Peyer's patch (tissue), 4 donors: Measurements from ENCODE around the gene ARHGAP22. TPM values are rescaled to one million over a fixed set of nuclear protein-coding genes. Genes with fewer than 3 reads are reported as not detected.

Experiments
- DNase-seq, 3 donors: peaks; one replicate each; pipeline ENCODE4 v3.0.0-alpha.2; 2017 to 2019
- H3K27ac ChIP-seq, 4 donors: fragments of 200-600 bp; sonication (generic); one replicate each; pipeline ENCODE4 v1.5.1; 2016 to 2019
- H3K27me3 ChIP-seq, 2 donors: fragments of 200-600 bp; sonication (generic); one replicate each; pipeline ENCODE4 v1.5.1; 2019
- H3K36me3 ChIP-seq, 3 donors: fragments of 200-600 bp; sonication (generic); one replicate each; pipeline ENCODE4 v1.5.1; 2016 to 2019
- H3K4me1 ChIP-seq, 4 donors: fragments of 200-600 bp; sonication (generic); one replicate each; pipeline ENCODE4 v1.5.1; 2016 to 2019
- H3K4me3 ChIP-seq, 4 donors: fragments of 200-600 bp; sonication (generic); 1 replicate in 3 of 4; 2 replicates in 1 of 4; pipeline ENCODE4 v1.5.1; 2016 to 2019; ENCODE audit warnings: mild to moderate bottlenecking in 1 of 4
- H3K9me3 ChIP-seq, 4 donors: fragments of 200-600 bp; sonication (generic); one replicate each; pipeline ENCODE4 v1.5.1; 2016 to 2019; ENCODE audit warnings: mild to moderate bottlenecking in 1 of 4
- POLR2A ChIP-seq, 2 donors: fragments of 450-650 bp; IDR thresholded peaks; one replicate each; pipeline ENCODE4 v1.5.1; 2017; ENCODE audit warnings: antibody characterized with exemption in 2 of 2, mild to moderate bottlenecking in 2 of 2, moderate library complexity in 2 of 2
- total RNA-seq, 4 donors: library from RNA; depleted of rRNA; stranded (reverse); fragments of >200 nt; gene quantifications; one replicate each; pipeline ENCODE4 v1.1.0, GENCODE V29; 2016
- TF ChIP-seq, protein P1 (sequence below), 6 experiments: fragments of 450-650 bp in 4 of 6; fragments of 200-600 bp in 2 of 6; sonication (generic) in 1 of 6; IDR thresholded peaks; one replicate each; pipeline ENCODE4 v1.5.1; 2017 to 2019; ENCODE audit warnings: antibody characterized with exemption in 6 of 6, mild to moderate bottlenecking in 3 of 6, moderate library complexity in 1 of 6

The ARHGAP22 gene
- total RNA-seq, 4 donors from 2014 or later = 1.9 to 10.7 (median 8.3) TPM; not detected in 1

DNA sequence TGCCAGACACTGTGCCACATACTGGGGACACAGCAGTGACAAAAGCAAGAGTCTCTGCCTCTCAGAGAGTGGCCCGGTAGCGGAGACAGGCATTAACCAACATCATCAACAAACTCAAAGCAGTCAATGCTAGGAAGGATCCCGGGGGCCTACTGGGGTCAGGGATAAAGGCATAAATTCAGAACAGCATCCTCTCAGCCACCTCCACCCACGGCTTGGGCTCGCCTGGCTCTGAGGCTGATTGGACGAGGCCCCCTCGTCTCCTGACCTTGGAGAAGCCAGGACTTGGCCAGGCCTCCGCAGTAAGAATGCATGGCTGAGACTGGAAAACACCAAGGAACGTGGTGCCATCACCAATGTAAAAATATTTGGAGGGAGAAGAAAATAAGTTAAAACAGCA lies 102.1 kb downstream of the ARHGAP22 start:
- H3K4me3 ChIP-seq = no peak overlapping the region
- H3K36me3 ChIP-seq = no peaks in the 10 kb centered on the region
- H3K9me3 ChIP-seq = no peaks in the 10 kb centered on the region
- H3K27me3 ChIP-seq = no peaks in the 10 kb centered on the region
- no peak for TF ChIP-seq POLR2A (IDR thresholded peaks at IDR 0.05)
- TF ChIP-seq, protein P1, sequence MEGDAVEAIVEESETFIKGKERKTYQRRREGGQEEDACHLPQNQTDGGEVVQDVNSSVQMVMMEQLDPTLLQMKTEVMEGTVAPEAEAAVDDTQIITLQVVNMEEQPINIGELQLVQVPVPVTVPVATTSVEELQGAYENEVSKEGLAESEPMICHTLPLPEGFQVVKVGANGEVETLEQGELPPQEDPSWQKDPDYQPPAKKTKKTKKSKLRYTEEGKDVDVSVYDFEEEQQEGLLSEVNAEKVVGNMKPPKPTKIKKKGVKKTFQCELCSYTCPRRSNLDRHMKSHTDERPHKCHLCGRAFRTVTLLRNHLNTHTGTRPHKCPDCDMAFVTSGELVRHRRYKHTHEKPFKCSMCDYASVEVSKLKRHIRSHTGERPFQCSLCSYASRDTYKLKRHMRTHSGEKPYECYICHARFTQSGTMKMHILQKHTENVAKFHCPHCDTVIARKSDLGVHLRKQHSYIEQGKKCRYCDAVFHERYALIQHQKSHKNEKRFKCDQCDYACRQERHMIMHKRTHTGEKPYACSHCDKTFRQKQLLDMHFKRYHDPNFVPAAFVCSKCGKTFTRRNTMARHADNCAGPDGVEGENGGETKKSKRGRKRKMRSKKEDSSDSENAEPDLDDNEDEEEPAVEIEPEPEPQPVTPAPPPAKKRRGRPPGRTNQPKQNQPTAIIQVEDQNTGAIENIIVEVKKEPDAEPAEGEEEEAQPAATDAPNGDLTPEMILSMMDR (IDR thresholded peaks at IDR 0.05) = no peak
- H3K27ac ChIP-seq = no peak overlapping the region
- no peaks in the 10 kb centered on the region for H3K4me1 ChIP-seq
- no peak for DNase-seq

DNA sequence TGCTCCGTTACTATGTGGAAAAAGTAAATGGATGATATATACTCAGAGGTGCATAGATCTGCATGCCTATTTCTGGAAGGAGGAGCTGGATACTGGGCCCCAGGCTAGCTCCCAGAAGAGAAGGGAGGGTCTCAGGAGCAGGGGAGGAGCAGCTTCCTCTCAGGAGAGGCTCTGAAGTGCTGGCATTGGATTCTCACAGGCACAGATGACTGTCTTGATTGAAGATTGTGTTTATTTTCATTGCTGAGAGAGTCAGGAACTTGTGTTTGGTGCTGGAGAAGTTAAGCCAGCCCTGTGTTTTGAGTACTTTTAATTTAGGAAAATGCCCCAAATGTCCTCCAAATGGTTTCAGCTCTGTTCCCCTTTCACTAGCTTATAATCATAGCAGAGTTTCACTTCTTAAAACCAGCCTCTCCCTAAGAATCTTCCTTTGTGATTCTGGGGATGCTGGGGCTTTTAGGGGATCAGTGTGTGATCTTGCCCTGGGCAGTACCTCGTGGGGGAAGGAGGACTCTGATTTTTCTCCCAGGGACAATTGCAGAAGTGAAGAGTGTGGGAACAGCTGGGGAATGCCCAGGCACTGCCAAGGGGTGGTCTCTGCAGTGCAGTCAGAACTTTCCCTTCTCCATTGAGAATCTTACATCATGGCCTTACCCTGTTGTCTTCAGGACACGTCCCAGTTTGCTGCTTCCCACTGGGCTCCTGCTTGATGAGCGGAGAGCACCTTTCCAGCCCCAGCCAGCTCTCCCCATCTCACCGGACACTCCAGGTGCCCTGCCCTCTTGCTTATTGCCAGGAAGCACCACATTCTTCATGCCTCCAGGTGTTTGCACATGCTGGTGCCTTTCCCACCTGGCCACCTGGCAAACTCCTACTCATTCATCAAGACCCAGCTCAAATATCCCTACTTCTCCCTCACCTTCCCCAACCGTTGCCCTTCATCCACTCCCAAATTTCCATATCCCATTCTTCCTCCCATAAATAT lies 102.8 kb downstream of the ARHGAP22 start:
- TF ChIP-seq, protein P1 (IDR thresholded peaks at IDR 0.05) = no peak
- TF ChIP-seq POLR2A (IDR thresholded peaks at IDR 0.05) = no peak
- DNase-seq = peak in 1 of 3 donors; percentile 8
- no peaks in the 10 kb centered on the region for H3K27me3 ChIP-seq

DNA sequence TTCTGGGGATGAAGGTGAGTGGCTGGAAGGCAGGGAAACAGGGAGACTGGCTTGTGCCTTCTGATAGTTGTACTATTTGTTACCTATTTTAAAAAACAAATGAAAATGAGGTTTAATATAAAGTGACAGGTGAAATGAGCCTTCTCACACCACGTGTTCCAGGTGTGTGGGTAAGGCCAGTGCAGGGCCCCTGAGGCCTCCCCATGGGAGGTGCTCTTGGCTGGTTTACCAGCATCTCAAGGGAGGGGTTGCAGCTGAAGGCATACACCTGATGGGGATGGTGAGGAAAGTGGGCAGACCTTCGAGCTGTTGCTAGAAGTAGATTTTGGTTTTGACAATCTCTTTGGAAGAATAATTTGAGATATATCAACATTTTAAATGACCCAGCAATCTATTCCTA lies 103.6 kb downstream of the ARHGAP22 start:
- H3K4me1 ChIP-seq = no peaks in the 10 kb centered on the region
- no peak for TF ChIP-seq POLR2A (IDR thresholded peaks at IDR 0.05)
- no peaks in the 10 kb centered on the region for H3K27me3 ChIP-seq
- no peak overlapping the region for H3K4me3 ChIP-seq
- DNase-seq = no peak
- no peaks in the 10 kb centered on the region for H3K9me3 ChIP-seq
- no peaks in the 10 kb centered on the region for H3K36me3 ChIP-seq
- H3K27ac ChIP-seq = no peak overlapping the region

More for the DNA sequence above, 102.8 kb downstream of the ARHGAP22 start:
- H3K27ac ChIP-seq = no peak overlapping the region
- H3K9me3 ChIP-seq = no peaks in the 10 kb centered on the region
- no peaks in the 10 kb centered on the region for H3K36me3 ChIP-seq
- no peak overlapping the region for H3K4me3 ChIP-seq
- no peaks in the 10 kb centered on the region for H3K4me1 ChIP-seq

DNA sequence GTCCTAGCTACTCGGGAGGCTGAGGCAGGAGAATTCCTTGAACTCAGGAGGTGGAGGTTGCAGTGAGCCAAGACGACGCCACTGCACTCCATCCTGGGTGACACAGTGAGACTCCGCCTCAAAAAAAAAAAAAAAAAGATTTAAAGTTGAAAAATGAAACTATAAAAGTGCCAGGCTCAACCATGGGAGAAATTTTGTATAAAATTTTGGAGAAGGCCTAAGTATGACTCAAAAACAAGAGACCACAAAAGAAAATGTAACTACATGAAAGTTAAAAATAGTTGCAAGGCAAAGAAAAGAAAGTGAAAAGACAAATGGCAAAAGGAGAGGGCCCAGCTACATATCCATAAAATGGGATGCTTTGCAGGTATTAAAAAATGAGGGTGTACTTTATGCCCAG lies 104.1 kb downstream of the ARHGAP22 start:
- Histone ChIP-seq H3K36me3 (no peaks in the 10 kb centered on the region), H3K27me3 (no peaks in the 10 kb centered on the region), H3K9me3 (no peaks in the 10 kb centered on the region), H3K4me3 (no peak overlapping the region), H3K27ac (no peak overlapping the region), H3K4me1 (no peaks in the 10 kb centered on the region)
- DNase-seq = no peak
- TF ChIP-seq, protein P1 (IDR thresholded peaks at IDR 0.05) = no peak
- TF ChIP-seq POLR2A (IDR thresholded peaks at IDR 0.05) = no peak

DNA sequence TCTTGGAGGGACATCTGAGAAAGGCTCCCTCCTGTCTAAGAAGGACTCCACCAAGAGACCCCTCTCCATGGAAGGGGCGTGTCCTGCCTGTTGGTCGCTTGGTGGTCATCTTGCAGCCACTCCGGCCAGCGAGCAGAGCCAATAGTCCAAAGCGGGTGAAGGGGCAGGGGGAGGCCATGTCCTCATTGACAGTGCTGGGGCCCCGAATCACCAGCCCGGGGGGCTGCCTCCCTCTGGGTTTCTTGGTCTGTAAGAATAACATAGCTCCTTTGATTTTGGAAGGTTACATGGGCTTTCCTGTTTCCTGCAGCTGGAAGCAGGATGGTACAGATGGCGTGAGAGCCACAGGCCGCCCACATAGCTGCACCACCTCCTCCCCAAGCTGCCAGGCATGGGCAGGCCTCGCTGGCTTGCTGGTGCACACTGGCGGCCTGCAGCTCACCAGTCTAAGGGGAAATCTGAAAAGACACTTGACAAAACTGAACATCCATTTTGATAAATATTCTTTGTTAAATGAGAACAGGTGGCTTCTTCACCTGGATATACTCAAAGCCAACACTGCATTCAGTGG lies 105.8 kb downstream of the ARHGAP22 start:
- H3K4me1 ChIP-seq = no peaks in the 10 kb centered on the region
- DNase-seq = no peak

More for the DNA sequence above, 105.8 kb downstream of the ARHGAP22 start:
- H3K4me3 ChIP-seq = no peak overlapping the region
- TF ChIP-seq, protein P1 (IDR thresholded peaks at IDR 0.05) = no peak
- TF ChIP-seq POLR2A (IDR thresholded peaks at IDR 0.05) = no peak
- H3K36me3 ChIP-seq = no peaks in the 10 kb centered on the region
- no peaks in the 10 kb centered on the region for H3K27me3 ChIP-seq
- no peak overlapping the region for H3K27ac ChIP-seq
- no peaks in the 10 kb centered on the region for H3K9me3 ChIP-seq
